A549 treated with Hydrocortisone at 1 μM for 4 hours (cell line): ENCODE data around the gene HRH2. TPM values are rescaled to one million over a fixed set of nuclear protein-coding genes. Genes with fewer than 3 reads are reported as not detected.

Source experiments
- total RNA-seq: library from RNA; stranded (reverse); fragments of 200-300 nt; extraction: Qiagen RNA extraction; gene quantifications from 5 replicates; pipeline ENCODE4 v1.2.3, GENCODE V29; 2022

HRH2 gene, protein sequence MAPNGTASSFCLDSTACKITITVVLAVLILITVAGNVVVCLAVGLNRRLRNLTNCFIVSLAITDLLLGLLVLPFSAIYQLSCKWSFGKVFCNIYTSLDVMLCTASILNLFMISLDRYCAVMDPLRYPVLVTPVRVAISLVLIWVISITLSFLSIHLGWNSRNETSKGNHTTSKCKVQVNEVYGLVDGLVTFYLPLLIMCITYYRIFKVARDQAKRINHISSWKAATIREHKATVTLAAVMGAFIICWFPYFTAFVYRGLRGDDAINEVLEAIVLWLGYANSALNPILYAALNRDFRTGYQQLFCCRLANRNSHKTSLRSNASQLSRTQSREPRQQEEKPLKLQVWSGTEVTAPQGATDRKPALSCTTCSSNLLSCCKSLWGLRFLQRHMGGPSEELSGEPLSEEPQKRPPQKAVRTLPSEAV
- total RNA-seq: 0.38 to 0.59 TPM (median 0.41 TPM) in 5 replicates

DNA sequence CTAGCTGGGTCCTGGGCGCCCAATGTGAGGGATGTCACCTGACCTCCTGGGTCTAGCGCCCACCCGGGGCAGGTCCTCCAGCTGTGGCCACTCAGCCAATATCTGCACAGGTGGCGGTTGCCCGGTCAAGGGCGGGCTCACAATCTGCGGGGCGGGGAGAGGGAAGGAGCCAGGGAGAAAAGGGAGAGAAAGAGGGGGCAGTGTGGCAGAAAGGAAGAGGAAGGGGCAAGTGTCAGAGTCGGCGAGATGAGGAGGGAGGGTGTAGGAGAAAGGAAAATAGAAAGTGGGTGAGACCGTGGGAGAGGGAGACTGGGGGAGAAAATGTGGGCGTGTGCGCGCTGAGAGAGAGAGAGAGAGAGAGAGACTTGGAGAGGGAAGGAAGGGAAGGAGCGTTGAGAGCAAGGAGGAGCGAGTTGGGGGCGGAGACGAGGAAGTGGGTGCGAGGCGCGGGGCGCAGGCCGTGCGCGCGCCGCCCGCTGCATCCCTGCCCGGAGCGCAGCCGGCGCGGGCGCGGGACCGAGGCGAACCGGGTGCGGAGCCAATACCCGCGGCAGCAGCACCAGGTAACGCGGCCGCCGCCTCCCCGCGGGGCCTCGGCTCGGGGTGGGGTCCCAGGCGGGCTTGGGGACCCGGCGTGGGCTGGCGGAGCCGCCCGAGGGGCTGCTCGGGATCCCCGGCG is at the start of gene HRH2:
Gene HRH2, plus strand, starts transcription at position 479 of the 679 bp plus-strand sequence. CDS start 25,163 bp downstream, outside the sequence.

Other genes with a start within 250 kb of the HRH2 start
- gene DRD1, start 213.9 kb upstream of the HRH2 start, total RNA-seq: 0.06 to 0.16 TPM (median 0.09 TPM) in 5 replicates
- 72.8 to 122 TPM (median 89.9 TPM) in 5 replicates for gene SFXN1, start 179.5 kb upstream of the HRH2 start, total RNA-seq
- gene CPLX2, start 213.5 kb downstream of the HRH2 start, total RNA-seq: 151 to 184 TPM (median 162 TPM) in 5 replicates